ENCODE results near the gene PELO.

PELO gene

DNA sequence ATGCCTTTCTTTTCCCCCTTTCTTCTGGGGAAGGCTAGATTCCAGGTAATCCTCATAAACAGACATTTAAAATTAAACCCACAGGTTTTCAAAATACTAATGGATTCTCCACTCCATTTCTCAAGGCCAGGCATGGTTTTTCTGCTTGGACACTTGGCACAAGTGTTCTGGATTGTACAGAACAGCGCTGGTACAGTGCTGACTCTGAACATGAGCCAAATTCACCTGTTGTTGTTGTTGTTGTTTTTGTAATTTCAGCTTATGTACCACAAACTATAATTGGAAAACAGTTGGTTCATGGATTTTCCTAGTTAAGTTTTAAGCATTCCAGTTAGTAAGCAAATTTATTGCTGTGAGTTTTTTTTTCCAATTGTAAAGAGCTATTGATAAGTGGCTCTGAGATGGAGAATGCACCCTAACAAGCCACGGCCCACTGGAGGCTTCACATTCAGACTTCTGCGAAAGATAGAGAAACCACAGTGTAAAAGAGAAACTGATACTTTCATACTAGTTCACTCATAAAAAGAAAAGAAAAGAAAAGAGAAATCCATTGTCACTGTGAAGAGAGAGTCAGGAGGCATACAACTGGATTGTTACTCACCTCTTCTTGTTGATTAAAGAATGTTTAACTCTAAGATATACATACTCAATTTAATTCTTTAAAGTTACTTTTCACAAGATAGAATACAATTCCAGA is 16.2 kb upstream of the PELO start:
- no peak for DNase-seq

DNA sequence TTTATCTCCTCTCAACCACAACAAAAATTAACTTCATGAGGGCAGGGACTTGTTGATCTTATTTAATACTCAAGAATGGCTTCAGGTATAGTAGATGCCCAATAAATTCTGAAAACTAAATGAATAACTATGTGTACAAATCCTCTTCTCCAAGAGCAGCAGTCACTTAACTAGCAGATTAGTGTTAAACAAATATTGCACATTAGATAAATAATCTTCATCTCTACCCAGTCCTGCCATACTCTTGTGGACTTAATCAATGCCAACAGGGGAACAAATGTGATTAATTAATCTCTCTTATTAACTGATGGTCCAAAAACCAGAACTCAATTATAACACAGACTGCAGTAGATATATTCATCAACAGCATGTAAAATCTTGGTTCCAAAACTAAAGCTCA is 15.0 kb upstream of the PELO start:
- DNase-seq = no peak

DNA sequence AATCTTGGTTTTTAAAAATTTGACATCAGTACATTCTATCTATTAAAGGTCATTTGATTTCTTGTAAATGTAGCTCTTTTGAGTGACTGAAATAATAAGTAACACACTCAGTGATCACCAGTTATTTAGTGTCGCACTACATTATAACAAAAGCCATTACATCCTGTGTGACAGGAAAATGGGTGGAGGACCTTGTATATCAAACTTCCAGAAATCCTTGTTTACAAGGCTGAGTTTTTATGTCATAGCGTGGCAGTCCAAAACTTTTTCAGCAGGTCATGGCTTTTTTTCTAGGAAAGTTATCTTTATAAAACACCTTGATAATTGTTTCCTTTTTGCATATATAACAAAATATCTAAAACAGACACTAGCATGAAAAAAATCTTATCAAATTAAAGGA is 14.4 kb upstream of the PELO start:
- no peak for DNase-seq

DNA sequence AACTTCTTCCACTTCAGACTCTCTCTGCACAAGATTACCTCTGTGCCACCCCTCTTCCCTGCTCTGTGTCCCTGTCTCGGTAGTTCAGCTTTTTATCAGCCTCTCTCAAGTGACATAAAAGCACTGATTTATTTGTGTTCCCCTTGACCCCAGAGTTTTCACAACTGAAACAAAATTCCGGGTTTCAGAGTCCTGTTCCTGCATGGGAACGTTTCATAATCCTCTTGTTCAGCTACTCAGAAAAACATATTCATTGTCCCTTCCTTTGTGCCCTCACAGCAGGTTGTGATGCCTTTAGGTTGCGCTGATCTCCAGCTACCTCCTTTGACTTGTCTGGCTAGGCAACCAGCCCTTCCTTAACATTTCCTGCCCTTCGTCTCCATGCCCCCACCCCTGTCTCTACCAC is 13.7 kb upstream of the PELO start:
- DNase-seq = no peak

DNA sequence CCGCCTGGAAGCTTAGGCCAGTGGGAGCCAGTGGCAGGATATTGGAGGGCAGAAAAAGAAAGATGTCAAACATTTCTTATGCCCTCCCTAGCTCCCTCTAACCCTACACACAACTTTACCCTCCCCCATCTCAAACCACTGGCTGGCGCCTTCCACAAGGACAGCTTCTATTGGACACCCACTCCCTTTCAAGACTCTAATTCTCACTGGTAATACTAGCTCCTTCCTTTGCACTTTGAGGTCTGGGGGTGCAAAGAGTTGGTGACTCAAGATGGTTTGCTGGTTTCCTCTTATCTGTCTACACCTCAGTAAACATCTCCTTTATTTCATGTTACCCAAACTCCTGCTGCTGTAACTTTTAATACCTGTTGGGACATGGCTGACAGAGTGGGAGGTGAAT is 11.6 kb upstream of the PELO start:
- no peak for DNase-seq

DNA sequence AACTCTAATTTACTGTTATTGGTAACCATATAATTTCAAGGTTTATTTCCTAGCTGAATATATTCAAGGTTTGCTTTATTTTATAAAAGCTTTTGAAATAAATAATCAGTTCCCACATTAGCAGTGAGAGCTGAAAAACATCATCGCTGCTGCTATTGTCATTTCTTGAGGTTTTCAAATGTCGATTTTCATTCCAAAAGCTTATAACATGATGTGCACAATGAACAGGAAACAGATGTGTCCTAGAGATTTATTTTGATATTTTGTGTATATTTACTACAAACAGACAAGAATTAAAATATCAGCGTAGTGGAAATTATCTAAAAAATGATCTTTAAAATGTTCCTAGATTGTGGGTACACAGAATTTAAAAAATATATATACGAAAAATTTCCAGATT is 10.5 kb upstream of the PELO start:
- no peak for DNase-seq

DNA sequence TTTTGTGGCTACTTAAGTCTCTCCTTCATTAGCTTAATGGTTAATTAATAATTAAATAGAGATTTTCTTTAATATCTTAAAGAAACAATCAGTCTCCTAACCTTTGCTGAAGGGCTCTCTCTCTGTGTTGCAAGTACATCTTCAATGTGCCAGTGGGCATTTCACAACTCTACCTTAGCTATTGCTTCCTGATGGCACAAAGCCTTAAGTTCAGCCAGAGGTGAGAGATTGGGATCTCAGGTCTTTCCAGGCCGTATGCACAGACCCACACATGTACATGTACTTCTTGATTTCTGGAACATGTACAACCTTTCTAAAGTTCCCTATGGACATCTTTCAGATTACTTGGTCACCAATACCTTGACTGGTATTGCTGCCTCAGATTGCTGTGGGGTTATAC is 8.9 kb upstream of the PELO start:
- no peak for DNase-seq

DNA sequence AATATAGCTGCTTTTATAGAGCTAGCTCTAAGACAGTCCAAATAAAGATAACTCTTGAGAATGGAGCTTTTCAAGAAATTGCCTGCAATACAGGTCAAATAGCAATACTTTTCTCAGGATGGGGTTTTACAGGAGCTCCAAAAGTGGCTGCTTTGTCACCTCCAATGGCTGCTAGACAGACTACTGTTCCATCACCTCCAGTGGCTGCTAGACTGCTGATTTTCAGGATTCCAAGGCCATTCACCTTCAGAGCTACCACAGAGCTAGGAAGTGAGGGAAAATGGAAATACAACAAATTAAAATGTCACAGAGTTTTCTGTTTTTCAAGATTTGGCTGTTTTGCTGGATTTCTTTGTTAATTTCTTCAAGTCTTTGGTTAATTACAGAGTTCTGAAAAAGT is 8.5 kb upstream of the PELO start:
- no peak for DNase-seq

DNA sequence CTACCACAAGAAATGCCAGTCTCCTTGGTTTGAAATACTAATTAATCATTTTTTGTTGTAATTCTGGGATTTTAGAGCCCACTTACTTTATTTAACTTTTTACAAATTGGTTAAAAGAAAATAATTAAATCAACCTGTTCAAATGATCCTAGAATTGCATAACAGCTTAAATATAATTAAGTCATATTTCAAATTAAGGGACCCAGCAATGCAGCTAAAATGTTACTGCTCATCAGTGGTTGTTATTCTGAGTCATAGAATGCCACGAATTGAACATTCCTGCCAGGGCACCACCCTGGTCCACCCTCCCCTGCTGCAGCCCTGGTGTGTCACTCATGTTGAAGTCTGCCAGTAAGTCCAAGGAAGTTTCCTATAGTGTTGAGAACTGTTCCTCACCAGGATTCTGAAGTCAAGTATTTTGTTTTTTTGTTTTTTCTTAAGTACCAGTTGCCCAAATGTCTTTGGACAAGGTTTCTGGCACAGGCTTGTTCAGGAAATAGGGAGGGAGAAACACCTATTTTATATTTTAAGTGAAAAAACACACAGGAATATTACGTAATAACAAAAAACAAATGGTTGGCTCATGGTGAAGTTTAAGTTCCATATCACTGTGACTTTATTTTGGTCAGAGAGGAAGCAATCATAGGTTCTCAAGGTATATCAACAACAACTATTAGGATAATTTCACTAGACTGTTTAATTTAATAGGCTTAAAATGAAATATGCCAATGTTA is 4.3 kb upstream of the PELO start:
- peak in 1 of 3 donors; percentile 41 for DNase-seq

DNA sequence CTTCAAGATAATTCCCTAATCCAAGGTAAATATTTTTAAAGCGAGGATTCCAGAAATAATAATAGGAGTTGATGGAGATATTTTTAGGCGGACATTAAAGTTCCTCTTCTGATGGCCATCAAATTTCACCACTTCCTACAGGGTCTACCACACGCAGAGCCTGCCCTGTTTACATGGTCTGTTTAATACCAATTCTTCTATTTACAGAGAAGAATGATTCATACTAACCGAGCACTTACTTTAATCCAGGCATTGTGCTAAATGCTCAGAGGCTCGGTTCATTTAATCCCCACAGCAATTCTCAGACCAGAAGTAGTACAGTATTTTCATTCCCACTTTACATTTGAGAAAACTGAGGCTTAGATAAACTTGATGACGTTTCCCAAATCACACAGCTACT is 3.0 kb upstream of the PELO start:
- DNase-seq = no peak

DNA sequence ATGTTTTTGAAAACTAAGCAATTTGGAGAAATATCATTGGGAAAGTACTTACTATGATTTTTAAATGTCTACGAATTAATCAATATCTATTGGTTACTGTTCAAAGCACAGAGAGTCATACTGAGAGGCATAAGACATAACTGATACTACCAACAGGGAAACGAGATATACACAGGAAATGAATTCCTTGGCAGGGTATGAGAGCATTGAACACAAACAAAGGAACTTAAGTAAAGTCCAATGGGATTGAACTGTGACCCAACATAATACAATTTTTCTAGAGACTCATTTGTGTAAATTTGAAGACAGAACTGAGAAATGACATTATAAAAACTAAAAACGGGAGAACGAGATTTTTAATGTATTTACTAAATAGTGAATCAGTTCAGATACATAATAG is 1.3 kb upstream of the PELO start:
- DNase-seq = no peak

DNA sequence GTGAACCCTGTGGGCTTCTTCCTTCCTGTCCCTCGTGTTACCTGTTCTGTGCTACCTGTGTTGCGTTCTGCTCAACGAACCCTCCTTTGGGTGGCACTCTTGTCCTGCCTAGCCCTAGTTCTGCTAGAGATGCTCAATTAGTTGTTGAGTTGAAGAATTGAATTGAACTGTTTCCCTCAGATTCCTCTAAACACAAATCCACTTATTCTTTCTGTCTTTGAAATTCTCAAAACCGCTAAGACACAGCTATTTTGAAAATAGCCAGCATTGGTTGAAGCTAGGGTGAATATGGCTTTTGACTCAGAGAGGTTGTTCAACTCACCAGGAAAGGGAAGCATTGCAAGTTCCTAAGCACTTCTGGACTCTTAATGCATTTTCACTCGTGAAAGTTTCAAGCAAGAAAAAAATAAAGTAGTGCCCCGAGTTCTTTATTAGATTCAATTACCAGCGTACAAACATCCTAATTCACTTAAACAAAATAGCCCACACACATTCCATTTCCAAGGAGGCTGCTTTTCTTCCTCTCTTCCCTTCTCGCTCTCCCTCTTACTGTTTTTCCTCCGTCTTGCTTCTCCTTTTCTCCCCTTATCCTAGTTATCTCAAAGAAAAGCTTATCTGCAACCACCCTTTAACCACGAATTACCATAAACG is 642 bp upstream of the PELO start:
- DNase-seq = peak in 2 of 3 donors; percentile 28 to 39

DNA sequence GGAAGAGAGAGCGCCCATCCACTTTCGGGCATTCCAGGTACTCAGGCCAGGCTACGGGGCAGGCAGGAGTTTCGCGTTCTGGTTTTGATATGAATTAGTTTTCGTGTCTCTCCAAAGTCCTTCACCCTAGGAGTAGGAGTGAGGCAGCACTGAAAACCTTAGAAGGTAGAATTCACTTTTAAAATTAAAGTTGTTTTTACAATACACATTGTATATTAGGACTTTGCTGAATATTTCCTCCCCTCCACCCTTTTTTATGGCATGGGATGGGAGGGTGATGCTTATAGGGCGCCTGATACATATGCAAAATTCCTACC is 747 bp downstream of the PELO start:
- no peak for DNase-seq

DNA sequence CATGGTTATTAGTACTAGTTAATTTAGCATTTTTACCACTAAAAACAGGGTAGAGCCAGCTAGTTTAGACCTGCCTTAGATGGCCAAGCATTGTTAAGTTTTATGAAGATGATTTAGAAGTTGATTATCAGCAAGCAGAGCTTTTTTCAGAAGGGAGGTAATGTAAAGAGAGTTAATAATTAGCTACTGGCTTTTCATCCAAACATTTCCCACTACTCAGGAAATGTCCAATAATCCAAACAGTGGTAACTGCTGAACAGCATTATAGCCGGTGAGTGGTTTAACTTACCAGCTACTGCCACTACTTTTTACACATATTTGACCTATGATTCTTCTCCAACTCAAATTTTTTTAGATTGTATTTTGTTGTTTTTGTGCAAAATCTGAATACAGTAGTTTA is 1.7 kb downstream of the PELO start:
- DNase-seq = no peak

DNA sequence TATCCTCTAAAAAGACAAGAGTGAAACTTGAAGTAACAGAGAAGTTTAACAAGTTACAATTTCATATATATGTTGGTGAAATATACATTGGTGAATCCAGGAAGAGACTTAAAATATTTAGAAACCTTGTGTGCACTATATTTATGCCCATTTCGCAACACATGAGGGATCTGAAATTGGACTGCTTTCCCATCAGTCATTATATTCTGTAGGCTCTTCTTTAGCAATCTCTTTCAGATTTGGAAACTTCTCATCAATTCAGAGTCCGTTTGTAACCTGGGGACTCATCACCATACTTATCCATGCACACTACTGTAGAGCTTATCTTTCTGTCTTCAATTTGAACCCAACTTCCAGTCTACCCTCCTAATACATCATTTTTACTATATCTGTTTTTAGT is 2.1 kb downstream of the PELO start:
- DNase-seq = no peak

DNA sequence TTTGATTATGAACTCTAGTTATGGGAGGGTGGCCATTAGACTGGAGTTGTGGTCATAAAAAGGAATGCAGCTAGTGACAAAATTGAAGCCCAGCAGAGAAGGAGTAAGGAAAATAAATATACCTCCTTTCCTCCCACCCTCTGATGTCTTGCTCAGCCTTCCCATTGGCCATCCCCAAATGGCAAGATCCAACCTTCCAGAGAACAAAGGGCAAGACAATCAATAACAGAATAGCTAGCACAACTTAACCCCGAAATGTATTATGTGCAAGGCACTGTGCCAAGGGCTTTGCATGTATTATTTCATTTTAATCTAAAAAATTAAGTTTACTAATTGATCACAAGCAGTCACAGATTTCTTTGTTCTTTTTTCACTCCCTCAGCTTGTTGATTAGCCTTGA is 3.6 kb downstream of the PELO start:
- no peak for DNase-seq

DNA sequence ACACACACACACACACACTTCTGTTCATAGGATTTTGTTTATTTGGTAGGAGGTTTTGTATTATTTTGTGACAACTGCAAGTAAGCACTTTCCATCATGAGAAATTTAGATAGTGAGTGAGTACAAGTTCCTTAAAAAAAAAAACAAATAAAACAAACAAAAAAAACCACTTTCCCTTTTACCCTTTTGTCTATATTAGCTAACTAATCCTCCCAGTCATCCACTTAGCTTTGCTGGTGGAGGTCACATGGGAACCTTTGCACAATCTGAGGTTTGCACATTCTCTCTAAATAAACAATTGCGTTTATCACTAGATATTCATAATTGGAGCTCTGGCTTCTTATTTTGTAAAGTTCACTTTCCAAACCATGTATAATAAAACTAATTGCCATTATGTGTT is 6.8 kb downstream of the PELO start:
- DNase-seq = peak; percentile 25 to 71 (median 64)

DNA sequence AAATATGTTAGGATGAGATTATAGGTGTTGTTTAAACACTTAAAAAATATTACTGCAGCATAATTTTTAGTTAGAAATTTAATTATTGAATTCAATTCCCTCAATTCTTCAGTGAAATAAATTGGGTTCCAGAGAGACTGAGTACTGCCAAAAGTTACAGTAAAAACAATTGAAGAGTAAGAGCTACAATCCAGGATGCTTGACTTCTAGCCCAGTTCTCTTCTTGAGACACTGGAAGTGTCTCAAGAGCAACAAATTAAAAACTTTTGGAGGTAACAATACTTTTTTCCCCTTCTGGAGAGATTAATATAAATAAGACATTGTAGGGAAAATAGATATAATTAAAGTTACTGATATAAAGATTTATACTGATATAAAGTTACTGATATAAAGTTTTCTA is 8.3 kb downstream of the PELO start:
- DNase-seq = no peak

DNA sequence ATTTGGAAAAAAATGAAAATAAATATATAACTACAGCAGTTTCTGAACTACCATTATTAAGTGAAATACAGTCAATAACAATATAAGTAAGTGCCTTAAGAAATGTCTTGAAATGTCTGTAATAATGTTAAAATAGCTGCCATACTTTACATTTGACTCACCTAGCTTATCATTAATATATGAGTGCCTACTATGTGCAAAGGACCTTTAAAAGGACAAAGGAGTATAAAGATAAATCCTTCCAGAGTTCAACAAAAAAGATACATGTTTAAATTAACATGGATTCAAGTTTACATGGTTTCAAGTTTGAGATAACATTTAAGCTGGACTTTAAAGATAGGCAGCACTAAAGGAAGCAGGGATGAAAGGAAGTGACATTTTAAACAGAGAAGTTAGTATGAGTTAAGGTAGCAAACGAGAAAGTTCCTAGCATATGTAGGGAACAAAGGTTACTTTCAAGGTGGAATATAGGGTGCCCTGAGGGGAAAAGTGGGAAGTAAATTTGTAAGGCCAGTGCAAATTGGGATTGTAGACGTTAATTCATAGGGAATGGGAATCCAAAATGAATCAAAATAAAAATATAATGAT is 8.9 kb downstream of the PELO start:
- no peak for DNase-seq

DNA sequence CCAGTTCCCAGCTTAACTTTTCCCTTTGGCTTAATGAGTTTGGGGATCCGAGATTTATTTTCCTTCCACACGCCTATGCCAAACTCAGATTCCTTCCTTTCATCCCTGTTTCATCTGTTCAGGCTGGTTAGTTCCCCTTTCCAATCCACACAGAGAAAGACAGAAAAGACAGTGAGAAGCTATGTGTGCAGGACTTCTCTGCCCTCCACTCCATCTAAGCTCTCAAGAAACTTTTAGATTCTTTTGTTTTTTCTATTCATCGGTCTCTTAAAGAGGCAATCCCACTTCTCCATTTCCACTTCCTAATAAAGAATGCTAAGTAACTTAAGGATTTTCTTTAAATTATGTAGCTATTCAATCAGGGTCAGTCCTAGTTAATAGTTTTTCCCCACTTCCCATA is 11.2 kb downstream of the PELO start:
- peak; percentile 13 to 47 (median 38) for DNase-seq

DNA sequence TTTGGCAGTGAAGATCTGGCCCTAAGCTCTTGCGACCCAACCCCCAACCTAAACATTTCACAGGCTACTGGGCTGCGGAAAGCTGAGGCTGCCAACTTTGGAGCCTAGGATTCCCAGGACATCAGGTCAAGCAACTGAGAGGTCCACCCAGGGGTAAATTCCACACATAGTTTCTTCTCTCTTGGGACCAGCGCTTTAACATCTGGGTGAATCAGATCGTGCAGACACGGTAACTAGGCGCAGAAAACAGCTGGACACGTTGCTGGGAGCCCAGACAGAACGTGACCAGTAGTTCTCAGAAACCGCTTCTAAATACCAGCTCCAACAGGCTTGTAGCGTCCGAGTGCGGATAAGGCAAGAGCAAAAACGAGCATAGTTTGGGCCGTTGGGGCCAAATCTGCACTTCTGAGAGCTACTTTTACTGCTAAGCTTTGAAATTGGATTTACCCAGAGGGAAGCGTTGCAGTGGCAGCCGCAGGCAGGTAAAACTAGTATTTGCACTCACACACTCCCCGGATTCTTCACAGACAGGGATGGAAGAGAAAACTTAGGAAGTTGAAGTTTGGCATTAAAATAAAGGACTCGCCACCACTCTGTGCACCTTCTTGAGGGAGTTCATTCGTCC is 11.8 kb downstream of the PELO start:
- DNase-seq = peak in 2 of 3 donors; percentile 31 to 41

DNA sequence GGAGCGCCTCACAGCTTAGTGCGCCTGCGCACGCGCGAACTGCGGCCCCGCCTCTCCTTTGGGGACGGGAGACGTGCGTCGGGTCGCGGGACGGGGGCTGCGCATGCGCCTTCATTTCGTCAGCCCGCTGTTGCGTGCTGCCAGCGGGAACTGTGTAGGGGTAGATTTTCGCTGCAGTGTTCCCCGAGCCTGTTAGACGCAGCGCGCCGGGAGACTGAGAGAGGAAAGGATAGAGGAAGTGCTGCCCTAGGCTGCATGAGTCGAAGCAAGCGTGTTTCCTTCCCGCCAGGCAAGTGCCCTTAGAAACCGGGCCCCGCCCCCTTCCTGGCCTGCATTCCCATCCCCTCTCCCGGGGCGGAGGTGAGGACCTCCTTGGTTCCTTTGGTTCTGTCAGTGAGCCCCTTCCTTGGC is 12.3 kb downstream of the PELO start:
- peak; percentile 99 for DNase-seq

DNA sequence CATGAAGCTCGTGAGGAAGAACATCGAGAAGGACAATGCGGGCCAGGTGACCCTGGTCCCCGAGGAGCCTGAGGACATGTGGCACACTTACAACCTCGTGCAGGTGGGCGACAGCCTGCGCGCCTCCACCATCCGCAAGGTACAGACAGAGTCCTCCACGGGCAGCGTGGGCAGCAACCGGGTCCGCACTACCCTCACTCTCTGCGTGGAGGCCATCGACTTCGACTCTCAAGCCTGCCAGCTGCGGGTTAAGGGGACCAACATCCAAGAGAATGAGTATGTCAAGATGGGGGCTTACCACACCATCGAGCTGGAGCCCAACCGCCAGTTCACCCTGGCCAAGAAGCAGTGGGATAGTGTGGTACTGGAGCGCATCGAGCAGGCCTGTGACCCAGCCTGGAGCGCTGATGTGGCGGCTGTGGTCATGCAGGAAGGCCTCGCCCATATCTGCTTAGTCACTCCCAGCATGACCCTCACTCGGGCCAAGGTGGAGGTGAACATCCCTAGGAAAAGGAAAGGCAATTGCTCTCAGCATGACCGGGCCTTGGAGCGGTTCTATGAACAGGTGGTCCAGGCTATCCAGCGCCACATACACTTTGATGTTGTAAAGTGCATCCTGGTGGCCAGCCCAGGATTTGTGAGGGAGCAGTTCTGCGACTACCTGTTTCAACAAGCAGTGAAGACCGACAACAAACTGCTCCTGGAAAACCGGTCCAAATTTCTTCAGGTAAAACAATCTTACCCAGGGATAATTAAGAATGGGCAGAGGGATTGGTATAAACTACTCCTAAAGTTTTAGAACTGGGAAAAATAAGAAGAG is 12.9 kb downstream of the PELO start:
- DNase-seq = peak; percentile 63 to 72 (median 71)

Data from suppressor macrophage treated with lipopolysaccharide for 1 hour (primary cell).